Breast epithelium (tissue), 4 donors: Measurements from ENCODE around the gene IMMP2L. TPM values are rescaled to one million over a fixed set of nuclear protein-coding genes. Genes with fewer than 3 reads are reported as not detected.

Experiments used
- DNase-seq, 2 donors: peaks; one replicate each; pipeline ENCODE4 v3.0.0-alpha.2; 2019; ENCODE audit warnings: low spot score in 2 of 2
- H3K27ac ChIP-seq, 2 donors: fragments of 200-600 bp; sonication (generic) in 1 of 2; one replicate each; pipeline ENCODE4 v1.5.1; 2016 to 2019; ENCODE audit warnings: mild to moderate bottlenecking in 1 of 2
- H3K27me3 ChIP-seq, 2 donors: fragments of 200-600 bp; sonication (generic) in 1 of 2; one replicate each; pipeline versions ENCODE4 v1.5.1 to v1.6.0; 2017 to 2019; ENCODE audit warnings: control low read depth in 1 of 2, mild to moderate bottlenecking in 1 of 2
- H3K36me3 ChIP-seq: fragments of 200-600 bp; one replicate; pipeline ENCODE4 v1.5.1; 2019
- H3K4me1 ChIP-seq, 2 donors: fragments of 200-600 bp; sonication (generic); one replicate each; pipeline ENCODE4 v1.5.1; 2016 to 2019; ENCODE audit warnings: control low read depth in 1 of 2
- H3K4me3 ChIP-seq, 3 donors: fragments of 200-600 bp; sonication (generic); 1 replicate in 2 of 3; 2 replicates in 1 of 3; pipeline ENCODE4 v1.5.1; 2016 to 2019; ENCODE audit warnings: mild to moderate bottlenecking in 3 of 3, moderate library complexity in 2 of 3
- H3K9me3 ChIP-seq, 2 donors: fragments of 200-600 bp; sonication (generic) in 1 of 2; one replicate each; pipeline ENCODE4 v1.5.1; 2016 to 2019; ENCODE audit warnings: control low read depth in 1 of 2
- POLR2A ChIP-seq: fragments of 450-650 bp; IDR thresholded peaks from one replicate; pipeline ENCODE4 v1.6.1; 2016; ENCODE audit warnings: antibody characterized with exemption, mild to moderate bottlenecking, moderate library complexity
- POLR2AphosphoS5 ChIP-seq, 3 donors: sonication (generic); formaldehyde crosslinking; IDR thresholded peaks; one replicate each; pipeline ENCODE4 v1.6.1; 2017; ENCODE audit warnings: antibody characterized with exemption in 3 of 3
- intact Hi-C: fragments of 100-400 bp; cut with DNase I; formaldehyde crosslinking; loops from one replicate; pipeline ENCODE4 v1.15.1; 2023; ENCODE audit warnings: low total_unique reads
- total RNA-seq, 3 donors: library from RNA; depleted of rRNA; stranded (reverse); fragments of >200 nt; gene quantifications; one replicate each; pipeline ENCODE4 v1.1.0, GENCODE V29; 2016
- TF ChIP-seq, protein P1 (sequence below), 3 donors: fragments of 450-650 bp; IDR thresholded peaks; one replicate each; pipeline ENCODE4 v1.5.1; 2016 to 2017; ENCODE audit warnings: antibody characterized with exemption in 3 of 3, mild to moderate bottlenecking in 3 of 3, moderate library complexity in 3 of 3

IMMP2L gene
- total RNA-seq, 3 donors from 2014 or later, result 19.8 to 39.7 (median 30.8) TPM

DNA sequence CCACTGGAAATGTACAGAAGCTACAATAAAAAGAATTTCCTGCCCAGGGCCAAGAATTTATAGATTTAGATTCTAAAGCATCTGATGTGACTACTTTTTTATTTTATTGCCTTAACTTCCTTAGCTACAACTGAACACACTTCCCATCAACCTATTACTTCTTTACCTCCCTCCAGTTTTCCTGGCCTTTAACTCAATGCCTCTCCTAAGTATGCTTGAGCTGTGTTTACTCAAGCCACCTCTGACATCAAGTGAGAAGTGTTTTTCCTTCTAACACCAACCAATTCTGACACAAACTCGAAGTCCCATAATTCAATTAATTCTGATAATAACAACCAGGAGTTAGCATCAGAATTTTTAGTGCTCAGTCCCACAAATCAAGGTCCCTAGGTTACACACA lies 170.0 kb downstream of the IMMP2L start:
- TF ChIP-seq POLR2A, result no peak
- TF ChIP-seq, protein P1, sequence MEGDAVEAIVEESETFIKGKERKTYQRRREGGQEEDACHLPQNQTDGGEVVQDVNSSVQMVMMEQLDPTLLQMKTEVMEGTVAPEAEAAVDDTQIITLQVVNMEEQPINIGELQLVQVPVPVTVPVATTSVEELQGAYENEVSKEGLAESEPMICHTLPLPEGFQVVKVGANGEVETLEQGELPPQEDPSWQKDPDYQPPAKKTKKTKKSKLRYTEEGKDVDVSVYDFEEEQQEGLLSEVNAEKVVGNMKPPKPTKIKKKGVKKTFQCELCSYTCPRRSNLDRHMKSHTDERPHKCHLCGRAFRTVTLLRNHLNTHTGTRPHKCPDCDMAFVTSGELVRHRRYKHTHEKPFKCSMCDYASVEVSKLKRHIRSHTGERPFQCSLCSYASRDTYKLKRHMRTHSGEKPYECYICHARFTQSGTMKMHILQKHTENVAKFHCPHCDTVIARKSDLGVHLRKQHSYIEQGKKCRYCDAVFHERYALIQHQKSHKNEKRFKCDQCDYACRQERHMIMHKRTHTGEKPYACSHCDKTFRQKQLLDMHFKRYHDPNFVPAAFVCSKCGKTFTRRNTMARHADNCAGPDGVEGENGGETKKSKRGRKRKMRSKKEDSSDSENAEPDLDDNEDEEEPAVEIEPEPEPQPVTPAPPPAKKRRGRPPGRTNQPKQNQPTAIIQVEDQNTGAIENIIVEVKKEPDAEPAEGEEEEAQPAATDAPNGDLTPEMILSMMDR (IDR thresholded peaks at IDR 0.05), result no peak
- TF ChIP-seq POLR2AphosphoS5 (IDR thresholded peaks at IDR 0.05), result no peak

DNA sequence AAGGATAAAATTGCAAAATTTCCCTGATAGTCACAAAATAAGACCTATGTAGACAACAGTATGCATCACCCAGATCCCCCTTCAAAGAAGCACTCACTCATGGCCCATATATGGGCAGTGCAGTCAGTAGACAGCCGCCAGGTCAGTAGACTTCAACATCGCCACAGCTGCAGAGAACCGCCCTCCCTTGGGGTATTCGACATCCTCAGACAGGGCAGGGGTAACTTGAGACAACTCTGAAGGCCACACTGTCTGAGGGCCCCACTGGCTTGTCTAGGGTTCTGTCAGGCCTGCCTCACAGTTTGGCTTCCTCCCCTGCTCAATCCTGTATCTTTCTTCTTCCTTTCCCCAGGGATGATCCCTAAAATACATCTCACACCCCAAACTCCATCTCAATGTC lies 172.3 kb downstream of the IMMP2L start:
- intact Hi-C loops, result no loop called here
- no peaks in the 10 kb centered on the region for H3K4me1 ChIP-seq
- TF ChIP-seq, protein P1 (IDR thresholded peaks at IDR 0.05), result no peak
- TF ChIP-seq POLR2AphosphoS5 (IDR thresholded peaks at IDR 0.05) (no peak), POLR2A (no peak)
- no peaks in the 10 kb centered on the region for H3K27me3 ChIP-seq
- H3K27ac ChIP-seq, result no peak overlapping the region
- H3K36me3 ChIP-seq, result no peaks in the 10 kb centered on the region
- DNase-seq, result no peak
- no peaks in the 10 kb centered on the region for H3K9me3 ChIP-seq
- H3K4me3 ChIP-seq, result no peak overlapping the region

More for the DNA sequence above, 170.0 kb downstream of the IMMP2L start:
- no peak overlapping the region for H3K4me3 ChIP-seq
- no peaks in the 10 kb centered on the region for H3K9me3 ChIP-seq
- no peaks in the 10 kb centered on the region for H3K27me3 ChIP-seq
- no peaks in the 10 kb centered on the region for H3K4me1 ChIP-seq
- intact Hi-C loops, result no loop called here
- no peaks in the 10 kb centered on the region for H3K36me3 ChIP-seq
- peak overlapping the region; percentile 31 to 33 for H3K27ac ChIP-seq
- DNase-seq, result no peak

DNA sequence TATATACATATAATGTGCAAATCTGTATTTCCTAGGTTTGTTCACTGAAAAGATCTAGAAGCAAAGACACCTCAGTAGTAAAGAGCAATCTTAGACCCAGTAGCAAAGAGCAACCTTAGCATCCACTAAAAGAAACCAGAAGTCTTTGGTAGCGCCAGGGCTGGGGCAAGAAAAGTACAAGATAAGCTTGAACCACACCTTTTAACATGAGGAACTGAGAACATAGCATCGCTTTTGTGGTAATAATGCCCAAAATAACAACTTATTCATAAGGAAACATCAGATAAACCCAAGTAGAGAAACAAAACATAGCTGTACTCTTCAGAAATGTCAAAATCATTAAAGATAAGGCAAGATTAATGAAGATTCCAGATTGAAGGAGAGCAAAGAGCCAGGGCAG lies 173.4 kb downstream of the IMMP2L start:
- no peak for DNase-seq
- Histone ChIP-seq H3K4me3 (no peak overlapping the region), H3K36me3 (no peaks in the 10 kb centered on the region), H3K9me3 (no peaks in the 10 kb centered on the region), H3K4me1 (no peaks in the 10 kb centered on the region), H3K27ac (no peak overlapping the region), H3K27me3 (no peaks in the 10 kb centered on the region)
- no peak for TF ChIP-seq POLR2A
- TF ChIP-seq POLR2AphosphoS5 (IDR thresholded peaks at IDR 0.05), result no peak
- TF ChIP-seq, protein P1 (IDR thresholded peaks at IDR 0.05), result no peak
- intact Hi-C loops, result no loop called here

- intact Hi-C loops, result no loop called here
- DNase-seq, result no peak
- H3K27me3 ChIP-seq, result no peaks in the 10 kb centered on the region
- TF ChIP-seq, protein P1 (IDR thresholded peaks at IDR 0.05), result no peak
- TF ChIP-seq POLR2A (no peak), POLR2AphosphoS5 (IDR thresholded peaks at IDR 0.05) (no peak)
- no peak overlapping the region for H3K4me3 ChIP-seq
- H3K36me3 ChIP-seq, result no peaks in the 10 kb centered on the region
- no peak overlapping the region for H3K27ac ChIP-seq
- H3K9me3 ChIP-seq, result no peaks in the 10 kb centered on the region
- H3K4me1 ChIP-seq, result no peaks in the 10 kb centered on the region
These were observed 174.3 kb downstream of the IMMP2L start for GRCh38 chr7:111388016-111388415.

- no peaks in the 10 kb centered on the region for H3K9me3 ChIP-seq
- no peaks in the 10 kb centered on the region for H3K27me3 ChIP-seq
- no peaks in the 10 kb centered on the region for H3K4me1 ChIP-seq
- TF ChIP-seq POLR2AphosphoS5 (IDR thresholded peaks at IDR 0.05), result no peak
- no peak for TF ChIP-seq POLR2A
- TF ChIP-seq, protein P1 (IDR thresholded peaks at IDR 0.05), result no peak
- H3K27ac ChIP-seq, result no peak overlapping the region
- no peak overlapping the region for H3K4me3 ChIP-seq
- no peaks in the 10 kb centered on the region for H3K36me3 ChIP-seq
- intact Hi-C loops, result no loop called here
- DNase-seq, result no peak
These were observed 178.0 kb downstream of the IMMP2L start for GRCh38 chr7:111384065-111384891.
